HG03196 (cell line): ENCODE data around the gene CCL20.
A peak's percentile ranks its signal among the peaks of the same experiment; 100 is the strongest.
"Not testable (repeated sequence)": the region's sequence is repeated elsewhere in the genome, so short reads cannot be mapped to it uniquely, and the experiment has no call there.

ENCODE experiments used
- ATAC-seq: cut with Tn5 transposase; IDR thresholded peaks from one replicate; pipeline ENCODE4 v1.9.1; 2021; ENCODE audit not compliant: unreplicated experiment

Gene CCL20

GRCh38 chr2:227834423-227834822, 20.8 kb downstream of the CCL20 start:
- ATAC-seq = no peak

GRCh38 chr2:227834916-227835650, 21.4 kb downstream of the CCL20 start:
- no peak for ATAC-seq

GRCh38 chr2:227839339-227840129, 25.9 kb downstream of the CCL20 start:
- ATAC-seq = not testable (repeated sequence)

GRCh38 chr2:227846831-227847230, 33.2 kb downstream of the CCL20 start:
- ATAC-seq = no peak

- ATAC-seq = no peak
Measured at GRCh38 chr2:227848146-227848545, 34.5 kb downstream of the CCL20 start.

GRCh38 chr2:227848586-227848985, 34.9 kb downstream of the CCL20 start:
- peak; percentile 63 for ATAC-seq

- ATAC-seq = no peak
Measured at GRCh38 chr2:227849906-227850305, 36.3 kb downstream of the CCL20 start.

- ATAC-seq = no peak
Measured at GRCh38 chr2:227853204-227853629, 39.6 kb downstream of the CCL20 start.

- no peak for ATAC-seq
Measured at GRCh38 chr2:227853765-227854271, 40.2 kb downstream of the CCL20 start.

GRCh38 chr2:227855440-227855839, 41.8 kb downstream of the CCL20 start:
- ATAC-seq = no peak

- ATAC-seq = no peak
Measured at GRCh38 chr2:227856697-227857096, 43.1 kb downstream of the CCL20 start.

GRCh38 chr2:227860221-227860641, 46.6 kb downstream of the CCL20 start:
- ATAC-seq = no peak

- ATAC-seq = no peak
Measured at GRCh38 chr2:227861011-227861410, 47.4 kb downstream of the CCL20 start.

- no peak for ATAC-seq
Measured at GRCh38 chr2:227862227-227862740, 48.6 kb downstream of the CCL20 start.

- no peak for ATAC-seq
Measured at GRCh38 chr2:227862741-227863588, 49.3 kb downstream of the CCL20 start.

- ATAC-seq = no peak
Measured at GRCh38 chr2:227864161-227864756, 50.6 kb downstream of the CCL20 start.

- no peak for ATAC-seq
Measured at GRCh38 chr2:227865291-227865690, 51.6 kb downstream of the CCL20 start.
